H1 (cell line): ENCODE data around the gene FAM53B. TPM values are rescaled to one million over a fixed set of nuclear protein-coding genes. Genes with fewer than 3 reads are reported as not detected.

ENCODE experiments used
- CTCF ChIA-PET: fragments of 300-600 bp; sonication (Branson Sonifier 250); formaldehyde crosslinking; loops from one replicate; lab custom pipeline; 2021; ENCODE audit not compliant: partially characterized antibody; lab: Charles Lee
- POLR2A ChIA-PET: fragments of 300-600 bp; sonication (Branson Sonifier 250); formaldehyde crosslinking; loops from one replicate; lab custom pipeline; 2021; ENCODE audit warnings: inconsistent platforms; ENCODE audit not compliant: partially characterized antibody; lab: Charles Lee
- DNase-seq, 2 experiments: peaks; one replicate each; pipeline versions ENCODE4 v3.0.0 to v3.0.0-alpha.2; 2010 to 2022; ENCODE audit warnings: low spot score in 2 of 2, low read depth in 1 of 2, mixed read lengths in 1 of 2
- FAIRE-seq: peaks from 2 replicates; lab custom pipeline; 2011; peaks lifted over from hg19 to GRCh38; lab: Jason Lieb, UNC
- H2AFZ ChIP-seq: 2 replicates; pipeline ENCODE4 v1.8.1; 2012; ENCODE audit warnings: low read length, inconsistent platforms
- H2AK5ac ChIP-seq: 2 replicates; pipeline ENCODE4 v1.6.1; 2013; ENCODE audit warnings: low read depth, low read length
- H2BK120ac ChIP-seq: replicated peaks from 2 replicates; pipeline ENCODE3; 2013; ENCODE audit warnings: low read depth, low read length, inconsistent platforms
- H2BK12ac ChIP-seq: 2 replicates; pipeline ENCODE4 v1.6.1; 2013; ENCODE audit warnings: low read depth, low read length
- H2BK15ac ChIP-seq: 2 replicates; pipeline ENCODE4 v1.6.1; 2013; ENCODE audit warnings: low read length
- H2BK20ac ChIP-seq: 2 replicates; pipeline ENCODE4 v1.6.1; 2013; ENCODE audit warnings: low read length
- H2BK5ac ChIP-seq: 2 replicates; pipeline ENCODE4 v1.6.1; 2013; ENCODE audit warnings: low read depth, low read length
- H3K14ac ChIP-seq: 2 replicates; pipeline ENCODE4 v1.6.1; 2013; ENCODE audit warnings: inconsistent platforms; ENCODE audit not compliant: insufficient read length
- H3K18ac ChIP-seq: 2 replicates; pipeline ENCODE4 v1.6.1; 2013; ENCODE audit warnings: low read length; ENCODE audit errors: extremely low read depth
- H3K23ac ChIP-seq: 2 replicates; pipeline ENCODE4 v1.6.1; 2013; ENCODE audit warnings: inconsistent platforms; ENCODE audit not compliant: insufficient read length
- H3K23me2 ChIP-seq: 2 replicates; pipeline ENCODE4 v1.6.1; 2013; ENCODE audit warnings: low read depth, low read length
- H3K27ac ChIP-seq: 2 replicates; pipeline ENCODE4 v1.6.1; 2011; ENCODE audit warnings: low read depth, low read length, inconsistent platforms
- H3K27me3 ChIP-seq, 4 experiments: replicated peaks in 1 of 4; 1 replicate in 1 of 4; 2 replicates in 3 of 4; pipeline versions ENCODE4 v1.6.1 to v1.8.1; 2011 to 2013; ENCODE audit warnings: low read length in 3 of 4, mild to moderate bottlenecking in 3 of 4, inconsistent platforms in 2 of 4, mixed read lengths in 2 of 4, moderate library complexity in 1 of 4; ENCODE audit not compliant: control insufficient read depth in 3 of 4, insufficient read depth in 3 of 4; ENCODE audit errors: extremely low read depth in 1 of 4
- H3K36me3 ChIP-seq, 4 experiments: 2 replicates each; pipeline versions ENCODE4 v1.6.1 to v1.8.1; 2011 to 2013; ENCODE audit warnings: mild to moderate bottlenecking in 4 of 4, low read length in 3 of 4, moderate library complexity in 2 of 4, control low read depth in 1 of 4, inconsistent platforms in 1 of 4; ENCODE audit not compliant: insufficient read depth in 4 of 4, control insufficient read depth in 2 of 4
- H3K4ac ChIP-seq: replicated peaks from 2 replicates; pipeline ENCODE3; 2013; ENCODE audit warnings: low read length, low read depth, mixed read lengths, inconsistent platforms; ENCODE audit not compliant: insufficient read length
- H3K4me1 ChIP-seq, 4 experiments: replicated peaks in 1 of 4; 1 replicate in 1 of 4; 2 replicates in 3 of 4; pipeline versions ENCODE4 v1.6.1 to v1.8.1; 2011 to 2013; ENCODE audit warnings: low read length in 3 of 4, inconsistent platforms in 2 of 4, mixed read lengths in 1 of 4; ENCODE audit not compliant: insufficient read depth in 4 of 4, control insufficient read depth in 3 of 4
- H3K4me2 ChIP-seq, 2 experiments: 2 replicates each; pipeline versions ENCODE4 v1.6.1 to v1.8.1; 2011 to 2013; ENCODE audit warnings: low read depth in 2 of 2, low read length in 2 of 2, control low read depth in 1 of 2, inconsistent platforms in 1 of 2, mild to moderate bottlenecking in 1 of 2; ENCODE audit not compliant: insufficient read depth in 1 of 2
- H3K4me3 ChIP-seq, 4 experiments: fragments of 200-600, 300-600 bp in 1 of 4; sonication (generic), shearing (Covaris generic), sonication (Bioruptor Twin) in 1 of 4; 2 replicates each; pipeline versions ENCODE4 v1.5.1 to v1.8.1; 2011 to 2016; ENCODE audit warnings: low read length in 4 of 4, low read depth in 3 of 4, control low read depth in 2 of 4, inconsistent platforms in 2 of 4, mild to moderate bottlenecking in 2 of 4, mixed read lengths in 1 of 4, moderate library complexity in 1 of 4; ENCODE audit not compliant: insufficient read depth in 2 of 4; ENCODE audit errors: extremely low read depth in 1 of 4
- H3K56ac ChIP-seq: replicated peaks from 2 replicates; pipeline ENCODE3; 2013; ENCODE audit warnings: low read depth, mild to moderate bottlenecking, mixed read lengths, low read length, inconsistent platforms; ENCODE audit not compliant: insufficient read length
- H3K79me1 ChIP-seq: 2 replicates; pipeline ENCODE4 v1.6.1; 2013; ENCODE audit warnings: low read depth, low read length, control low read depth
- H3K79me2 ChIP-seq, 2 experiments: 2 replicates each; pipeline versions ENCODE4 v1.6.1 to v1.8.1; 2012 to 2013; ENCODE audit warnings: low read length in 2 of 2, mild to moderate bottlenecking in 2 of 2, inconsistent platforms in 1 of 2; ENCODE audit not compliant: insufficient read depth in 2 of 2, control insufficient read depth in 1 of 2
- H3K9ac ChIP-seq, 4 experiments: replicated peaks in 1 of 4; 1 replicate in 1 of 4; 2 replicates in 3 of 4; pipeline versions ENCODE4 v1.6.1 to v1.8.1; 2011 to 2013; ENCODE audit warnings: low read depth in 3 of 4, low read length in 3 of 4, control low read depth in 2 of 4, mild to moderate bottlenecking in 2 of 4, moderate library complexity in 2 of 4, inconsistent platforms in 1 of 4; ENCODE audit errors: extremely low read depth in 1 of 4
- H3K9me3 ChIP-seq, 2 experiments: 2 replicates each; pipeline versions ENCODE4 v1.6.1 to v1.8.1; 2012 to 2013; ENCODE audit warnings: mild to moderate bottlenecking in 2 of 2, moderate library complexity in 2 of 2, control low read depth in 1 of 2, inconsistent platforms in 1 of 2, low read depth in 1 of 2, low read length in 1 of 2, mixed read lengths in 1 of 2; ENCODE audit not compliant: insufficient read depth in 2 of 2
- H4K20me1 ChIP-seq, 2 experiments: replicated peaks in 1 of 2; 2 replicates each; pipeline versions ENCODE3 to v1.8.1; 2011 to 2013; ENCODE audit warnings: inconsistent platforms in 2 of 2, low read length in 2 of 2, mild to moderate bottlenecking in 1 of 2; ENCODE audit not compliant: insufficient read depth in 2 of 2, control insufficient read depth in 1 of 2
- H4K5ac ChIP-seq: 2 replicates; pipeline ENCODE4 v1.6.1; 2013; ENCODE audit warnings: low read length, low read depth, mixed read lengths, inconsistent platforms; ENCODE audit not compliant: insufficient read length
- H4K8ac ChIP-seq: 2 replicates; pipeline ENCODE4 v1.8.0; 2013; ENCODE audit warnings: mild to moderate bottlenecking, moderate library complexity, low read length, inconsistent platforms; ENCODE audit not compliant: insufficient read depth; ENCODE audit errors: extremely low read depth
- H4K91ac ChIP-seq: replicated peaks from 2 replicates; pipeline ENCODE3; 2013; ENCODE audit warnings: low read length, mixed read lengths, inconsistent platforms; ENCODE audit not compliant: insufficient read length
- KDM1A ChIP-seq: fragments of 200-600, 300-600 bp; sonication (generic); IDR thresholded peaks from 2 replicates; pipeline ENCODE4 v1.7.1; 2016; ENCODE audit warnings: mild to moderate bottlenecking, low read length, borderline replicate concordance
- NANOG ChIP-seq: IDR thresholded peaks from 2 replicates; pipeline ENCODE4 v1.6.1; 2011; ENCODE audit warnings: low read length, low read depth, mild to moderate bottlenecking, inconsistent platforms; ENCODE audit not compliant: insufficient read depth, poor library complexity, severe bottlenecking
- SRF ChIP-seq: IDR thresholded peaks from 2 replicates; pipeline ENCODE4 v1.6.1; 2011; ENCODE audit warnings: mild to moderate bottlenecking, low read depth, low read length, moderate library complexity
- WGBS, 2 experiments: shearing (Covaris generic) in 1 of 2; methylation state at CpG; one replicate each; pipeline versions ENCODE4 v1.1.6 to v1.1.7; 2013 to 2015; ENCODE audit warnings: low lambda C conversion rate in 2 of 2, mixed read lengths in 2 of 2, inconsistent platforms in 1 of 2, low coverage in 1 of 2, missing lambda C conversion rate in 1 of 2; ENCODE audit not compliant: insufficient replicate concordance in 2 of 2, insufficient coverage in 1 of 2, insufficient read length in 1 of 2; ENCODE audit errors: extremely low coverage in 1 of 2, missing lambda C conversion rate in 1 of 2; 5-methylcytosine and 5-hydroxymethylcytosine counted together
- polyA plus RNA-seq, 7 experiments: library from polyadenylated mRNA; depleted of rRNA in 3 of 7; stranded (reverse) in 5 of 7; unstranded in 2 of 7; fragments of >200 nt in 5 of 7; fragments of 200-250 nt in 2 of 7; gene quantifications; 1 replicate in 5 of 7; 2 replicates in 1 of 7; 4 replicates in 1 of 7; pipeline versions ENCODE4 v1.2.1 to v1.2.3, GENCODE V29; 2011 to 2013; ENCODE audit warnings: missing spikeins in 2 of 7, mixed read lengths in 2 of 7
- total RNA-seq: library from RNA; stranded (reverse); fragmentation: NEBNext Ultra II Directional; extraction: Animal tissue kit (Norgen Biotek cat#: 25700); gene quantifications from 2 replicates; pipeline ENCODE4 v1.2.1, GENCODE V29; 2021

FAM53B gene
- total and polyA plus RNA-seq, 2 of the 8 experiments (the other 6 are each of a cell fraction or from before 2014, with no cell fraction given): 5.3 to 14.4 TPM

- H3K27ac ChIP-seq: no peak overlapping the region
- H4K20me1 ChIP-seq: peaks cover 12 to 24% of the 10 kb centered on the region in 2 experiments
- H2BK5ac ChIP-seq: no peak overlapping the region; the same call in 1 of the 2 replicates
- H3K27me3 ChIP-seq: peaks cover 1 to 21% (median 14%) of the 10 kb centered on the region in 4 experiments; a peak in 6 of 7 replicates
- H3K4me2 ChIP-seq: peak overlapping the region; percentile 61 to 63
- FAIRE-seq (no peak), DNase-seq (peak in 1 of 2 experiments; percentile 50)
- no peak overlapping the region for H4K91ac ChIP-seq
- H3K18ac ChIP-seq: peak overlapping the region; percentile 73; the same call in 1 of the 2 replicates
- no peak overlapping the region for H3K56ac ChIP-seq
- no peak overlapping the region for H3K4ac ChIP-seq
- TF ChIP-seq NANOG (peak; percentile 16), KDM1A (0 out of 2 replicates have a peak, but pooled peaks have one; percentile 30), SRF (no peak)
- H3K79me1 ChIP-seq: peaks cover 15% of the 10 kb centered on the region
- no peak overlapping the region; the same call in 1 of the 2 replicates for H2BK15ac ChIP-seq
- no peak overlapping the region for H2BK120ac ChIP-seq
- H3K23me2 ChIP-seq: peaks cover 12% of the 10 kb centered on the region; the same call in 1 of the 2 replicates
- H3K36me3 ChIP-seq: no peaks in the 10 kb centered on the region
- peak overlapping the region; percentile 79; the same call in 1 of the 2 replicates for H2AK5ac ChIP-seq
- H4K8ac ChIP-seq: no peak overlapping the region; the same call in 1 of the 2 replicates
- H3K9ac ChIP-seq: no peak overlapping the region
- H4K5ac ChIP-seq: no peak overlapping the region
- no peaks in the 10 kb centered on the region for H3K9me3 ChIP-seq
- peak overlapping the region; percentile 78; the same call in 1 of the 2 replicates for H2BK12ac ChIP-seq
- no peak overlapping the region for H3K23ac ChIP-seq
- 24% methylated on average over 13 of the region's 13 CpGs; no CpG with 5 or more reads in 1 of the 2 experiments for WGBS, 2 experiments
- peaks cover 28 to 47% (median 30%) of the 10 kb centered on the region in 4 experiments for H3K4me1 ChIP-seq
- H2AFZ ChIP-seq: no peak overlapping the region
- ChIA-PET POLR2A (interaction anchor here (1.1 to 1.4 kb wide), 2 partner anchors 17 to 291 kb away, joined by 3 to 6 read pairs; no protein-coding TSS in a partner anchor), CTCF (interaction anchor here (0.7 to 5.3 kb wide), 14 partner anchors 9 to 225 kb away, joined by 3 to 86 read pairs (median 16); no protein-coding TSS in a partner anchor)
- peaks cover 0 to 14% of the 10 kb centered on the region in 2 experiments; a peak in 2 of 4 replicates for H3K79me2 ChIP-seq
- H2BK20ac ChIP-seq: no peak overlapping the region
- peak overlapping the region in 3 of 4 experiments; percentile 7 to 35 (median 19); a peak in 4 of 8 replicates for H3K4me3 ChIP-seq
- no peak overlapping the region for H3K14ac ChIP-seq
Observed at GRCh38 chr10:124739119-124739921, 4.9 kb downstream of the FAM53B start.
